SK-N-SH (cell line): ENCODE measurements around the gene SRSF2.

Experiments
- CHD2 ChIP-seq: fragments of 150-350 bp; IDR thresholded peaks from 2 replicates; pipeline ENCODE4 v1.6.1; 2018; ENCODE audit warnings: low read length; ENCODE audit not compliant: partially characterized antibody
- ELF1 ChIP-seq: IDR thresholded peaks from 2 replicates; pipeline ENCODE4 v1.4.0; 2012
- GATA2 ChIP-seq: sonication (generic); formaldehyde crosslinking; IDR thresholded peaks from 2 replicates; pipeline ENCODE4 v1.5.0; 2020; ENCODE audit warnings: mild to moderate bottlenecking, missing genetic modification reagents
- JUND ChIP-seq: IDR thresholded peaks from 2 replicates; pipeline ENCODE4 v1.4.0; 2012
- POLR2AphosphoS5 ChIP-seq: IDR thresholded peaks from 2 replicates; pipeline ENCODE4 v1.6.1; 2012; ENCODE audit warnings: low read depth, low read length
- RAD21 ChIP-seq: IDR thresholded peaks from 2 replicates; pipeline ENCODE4 v1.6.1; 2012; ENCODE audit warnings: mild to moderate bottlenecking, low read length
- SIN3A ChIP-seq: IDR thresholded peaks from 2 replicates; pipeline ENCODE4 v1.6.1; 2012; ENCODE audit warnings: low read depth, mild to moderate bottlenecking, low read length, moderate library complexity, borderline replicate concordance
- TAF1 ChIP-seq: IDR thresholded peaks from 2 replicates; pipeline ENCODE4 v1.6.1; 2012; ENCODE audit warnings: low read depth, mild to moderate bottlenecking, low read length, moderate library complexity, borderline replicate concordance
- YY1 ChIP-seq: IDR thresholded peaks from 2 replicates; pipeline ENCODE4 v1.4.0; 2012; ENCODE audit warnings: low read depth, mild to moderate bottlenecking
- TF ChIP-seq, protein P1 (sequence below): fragments of 200-600 bp; sonication (generic); IDR thresholded peaks from 2 replicates; pipeline ENCODE4 v1.6.1; 2017; ENCODE audit warnings: antibody characterized with exemption, mild to moderate bottlenecking, moderate library complexity
- TF ChIP-seq, protein P2 (sequence below): fragments of 150-350 bp; IDR thresholded peaks from 2 replicates; pipeline ENCODE4 v1.6.1; 2017; ENCODE audit warnings: antibody characterized with exemption, low read length, low read depth, borderline replicate concordance

GRCh38 chr17:76753061-76753961, 16.2 kb upstream of the SRSF2 start:
- TF ChIP-seq SIN3A (no peak), RAD21 (no peak), POLR2AphosphoS5 (no peak), ELF1 (no peak), TAF1 (no peak), GATA2 (CRISPR knock-in tag) (no peak), CHD2 (no peak), YY1 (no peak), JUND (no peak)
- TF ChIP-seq, protein P1, sequence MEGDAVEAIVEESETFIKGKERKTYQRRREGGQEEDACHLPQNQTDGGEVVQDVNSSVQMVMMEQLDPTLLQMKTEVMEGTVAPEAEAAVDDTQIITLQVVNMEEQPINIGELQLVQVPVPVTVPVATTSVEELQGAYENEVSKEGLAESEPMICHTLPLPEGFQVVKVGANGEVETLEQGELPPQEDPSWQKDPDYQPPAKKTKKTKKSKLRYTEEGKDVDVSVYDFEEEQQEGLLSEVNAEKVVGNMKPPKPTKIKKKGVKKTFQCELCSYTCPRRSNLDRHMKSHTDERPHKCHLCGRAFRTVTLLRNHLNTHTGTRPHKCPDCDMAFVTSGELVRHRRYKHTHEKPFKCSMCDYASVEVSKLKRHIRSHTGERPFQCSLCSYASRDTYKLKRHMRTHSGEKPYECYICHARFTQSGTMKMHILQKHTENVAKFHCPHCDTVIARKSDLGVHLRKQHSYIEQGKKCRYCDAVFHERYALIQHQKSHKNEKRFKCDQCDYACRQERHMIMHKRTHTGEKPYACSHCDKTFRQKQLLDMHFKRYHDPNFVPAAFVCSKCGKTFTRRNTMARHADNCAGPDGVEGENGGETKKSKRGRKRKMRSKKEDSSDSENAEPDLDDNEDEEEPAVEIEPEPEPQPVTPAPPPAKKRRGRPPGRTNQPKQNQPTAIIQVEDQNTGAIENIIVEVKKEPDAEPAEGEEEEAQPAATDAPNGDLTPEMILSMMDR: no peak
- TF ChIP-seq, protein P2, sequence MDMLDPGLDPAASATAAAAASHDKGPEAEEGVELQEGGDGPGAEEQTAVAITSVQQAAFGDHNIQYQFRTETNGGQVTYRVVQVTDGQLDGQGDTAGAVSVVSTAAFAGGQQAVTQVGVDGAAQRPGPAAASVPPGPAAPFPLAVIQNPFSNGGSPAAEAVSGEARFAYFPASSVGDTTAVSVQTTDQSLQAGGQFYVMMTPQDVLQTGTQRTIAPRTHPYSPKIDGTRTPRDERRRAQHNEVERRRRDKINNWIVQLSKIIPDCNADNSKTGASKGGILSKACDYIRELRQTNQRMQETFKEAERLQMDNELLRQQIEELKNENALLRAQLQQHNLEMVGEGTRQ: no peak
